K562 (cell line): Measurements from ENCODE around the gene IRGQ. TPM values are rescaled to one million over a fixed set of nuclear protein-coding genes. Genes with fewer than 3 reads are reported as not detected.
A peak's percentile ranks its signal among the peaks of the same experiment; 100 is the strongest.

Experiments used
- ATAC-seq: fragments of 200-7000 bp; cut with Tn5 transposase; 3 replicates; pipeline ENCODE4 v1.9.1; 2020; ENCODE audit warnings: moderate library complexity
- Bru-seq: library from RNA; stranded (reverse); fragments of 400-500 nt; gene quantifications from one replicate; lab custom pipeline; 2021; lab: Mats Ljungman, UMichigan
- BruChase-seq, 2 experiments: library from RNA; stranded (reverse); fragments of 400-500 nt; gene quantifications; one replicate each; lab custom pipeline; 2021; lab: Mats Ljungman, UMichigan
- BruUV-seq: library from RNA; stranded (reverse); fragments of 400-500 nt; replicated peaks from 2 replicates; lab custom pipeline; 2021; lab: Mats Ljungman, UMichigan
- CTCF ChIA-PET: fragments of 300-600 bp; formaldehyde crosslinking; extraction: SDS; loops from one replicate; lab custom pipeline; 2021; ENCODE audit warnings: low intra/inter-chr PET ratio; lab: Yijun Ruan, JAX
- POLR2A ChIA-PET: fragments of 300-600, 350-650 bp; sonication (Branson Sonifier 250); formaldehyde crosslinking; extraction: SDS; loops from one replicate; lab custom pipeline; 2021; ENCODE audit warnings: antibody characterized with exemption, inconsistent platforms; lab: Yijun Ruan, JAX
- DNase-seq, 4 experiments: peaks; one replicate each; pipeline versions ENCODE4 v3.0.0 to v3.0.0-alpha.2; 2011 to 2018; ENCODE audit warnings: low spot score in 3 of 4, mixed read lengths in 3 of 4; ENCODE audit errors: extremely low read depth in 1 of 4
- FAIRE-seq: peaks from 2 replicates; lab custom pipeline; 2011; peaks lifted over from hg19 to GRCh38; lab: Jason Lieb, UNC
- H2AFZ ChIP-seq: 2 replicates; pipeline ENCODE4 v1.6.0; 2011; ENCODE audit warnings: low read depth, low read length, control low read depth, inconsistent platforms
- H3K27ac ChIP-seq: fragments of 200-600 bp; 3 replicates; pipeline ENCODE4 v1.8.0; 2011; ENCODE audit warnings: low read depth, mild to moderate bottlenecking, control low read depth, inconsistent platforms, low read length, moderate library complexity, mixed read lengths; ENCODE audit errors: extremely low read depth
- H3K27me3 ChIP-seq, 2 experiments: fragments of 300-600 bp in 1 of 2; 2 replicates in 1 of 2; 3 replicates in 1 of 2; pipeline versions ENCODE4 v1.6.0 to v1.8.0; 2011; ENCODE audit warnings: inconsistent platforms in 2 of 2, low read length in 2 of 2, mild to moderate bottlenecking in 1 of 2, mixed read lengths in 1 of 2, moderate library complexity in 1 of 2; ENCODE audit not compliant: control insufficient read depth in 2 of 2, insufficient read depth in 2 of 2
- H3K36me3 ChIP-seq: fragments of 300-600 bp; 3 replicates; pipeline ENCODE4 v1.8.0; 2011; ENCODE audit warnings: mild to moderate bottlenecking, low read length, inconsistent platforms; ENCODE audit not compliant: control insufficient read depth, insufficient read depth
- H3K4me1 ChIP-seq, 2 experiments: fragments of 200-600 bp in 1 of 2; replicated peaks in 1 of 2; 2 replicates in 1 of 2; 3 replicates in 1 of 2; pipeline versions ENCODE4 v1.5.1 to v1.8.0; 2011; ENCODE audit warnings: inconsistent platforms in 2 of 2, low read length in 2 of 2, mild to moderate bottlenecking in 1 of 2, mixed read lengths in 1 of 2, moderate library complexity in 1 of 2; ENCODE audit not compliant: control insufficient read depth in 2 of 2, insufficient read depth in 2 of 2
- H3K4me2 ChIP-seq: 2 replicates; pipeline ENCODE4 v1.6.1; 2011; ENCODE audit warnings: low read length, control low read depth, inconsistent platforms, mixed read lengths; ENCODE audit not compliant: insufficient read depth
- H3K4me3 ChIP-seq: fragments of 200-600 bp; sonication (generic), shearing (Covaris generic); 2 replicates; pipeline ENCODE4 v1.5.1; 2016; ENCODE audit warnings: control low read depth, inconsistent platforms
- H3K79me2 ChIP-seq: fragments of 200-600 bp; 3 replicates; pipeline ENCODE4 v1.8.0; 2011; ENCODE audit warnings: low read length, inconsistent platforms; ENCODE audit not compliant: control insufficient read depth, insufficient read depth
- H3K9ac ChIP-seq, 2 experiments: 2 replicates each; pipeline versions ENCODE4 v1.6.0 to v1.6.1; 2011; ENCODE audit warnings: low read depth in 2 of 2, low read length in 2 of 2, control low read depth in 1 of 2, inconsistent platforms in 1 of 2, mild to moderate bottlenecking in 1 of 2, mixed read lengths in 1 of 2; ENCODE audit not compliant: insufficient read depth in 1 of 2
- H3K9me1 ChIP-seq: one replicate; pipeline ENCODE4 v1.6.0; 2011; ENCODE audit warnings: inconsistent platforms, mild to moderate bottlenecking, low read length, moderate library complexity; ENCODE audit not compliant: control insufficient read depth, insufficient read depth
- H3K9me3 ChIP-seq: replicated peaks from 2 replicates; pipeline ENCODE4 v1.5.1; 2011; ENCODE audit warnings: low read depth, low read length, inconsistent platforms; ENCODE audit not compliant: control insufficient read depth, insufficient read depth
- H4K20me1 ChIP-seq: replicated peaks from 2 replicates; pipeline ENCODE4 v1.6.1; 2011; ENCODE audit warnings: low read length, inconsistent platforms, mixed read lengths; ENCODE audit not compliant: control insufficient read depth, insufficient read depth
- ELF1 ChIP-seq: fragments of 200-800 bp; sonication (Bioruptor generic); IDR thresholded peaks from 2 replicates; pipeline ENCODE4 v1.6.1; 2016; ENCODE audit warnings: missing genetic modification characterization, missing compliant biosample characterization
- ELF4 ChIP-seq: fragments of 450-650 bp; formaldehyde crosslinking; IDR thresholded peaks from 2 replicates; pipeline ENCODE4 v1.4.0; 2022; ENCODE audit warnings: missing genetic modification characterization
- KDM5B ChIP-seq: fragments of 200-600 bp; sonication (generic); IDR thresholded peaks from 2 replicates; pipeline ENCODE4 v1.6.1; 2012; ENCODE audit warnings: low read depth, mild to moderate bottlenecking, moderate library complexity, low read length, control low read depth, inconsistent platforms; ENCODE audit not compliant: insufficient replicate concordance
- MEIS2 ChIP-seq: fragments of 450-650 bp; IDR thresholded peaks from 2 replicates; pipeline ENCODE4 v1.6.1; 2014; ENCODE audit warnings: mild to moderate bottlenecking; ENCODE audit not compliant: partially characterized antibody
- NONO ChIP-seq, 2 experiments: fragments of 200-400 bp in 1 of 2; fragments of 450-650 bp in 1 of 2; formaldehyde crosslinking in 1 of 2; IDR thresholded peaks; 2 replicates each; pipeline ENCODE4 v1.6.1; 2017; ENCODE audit warnings: low read depth in 2 of 2, mild to moderate bottlenecking in 2 of 2, moderate library complexity in 2 of 2, low read length in 1 of 2
- RFX7 ChIP-seq: fragments of 250-450 bp; sonication (Bioruptor Pico); IDR thresholded peaks from 2 replicates; pipeline ENCODE4 v1.5.1; 2021; ENCODE audit warnings: mild to moderate bottlenecking
- SMAD4 ChIP-seq: fragments of 250-450 bp; sonication (Bioruptor Pico); conservative IDR thresholded peaks from 2 replicates; pipeline ENCODE4 v1.8.0; 2021; ENCODE audit warnings: inconsistent platforms, mild to moderate bottlenecking, moderate library complexity
- TBL1XR1 ChIP-seq, 2 experiments: IDR thresholded peaks; 2 replicates each; pipeline ENCODE4 v1.6.1; 2012; ENCODE audit warnings: improper control_type of control experiment in 2 of 2, low read length in 2 of 2, mild to moderate bottlenecking in 1 of 2
- YBX1 ChIP-seq: fragments of 450-650 bp; IDR thresholded peaks from 2 replicates; pipeline ENCODE4 v1.7.1; 2016; ENCODE audit warnings: mild to moderate bottlenecking
- ZBTB9 ChIP-seq: fragments of 450-650 bp; formaldehyde crosslinking; IDR thresholded peaks from 2 replicates; pipeline ENCODE4 v1.4.0; 2020; ENCODE audit warnings: mild to moderate bottlenecking, moderate library complexity
- ZNF639 ChIP-seq, 2 experiments: fragments of 200-800 bp in 1 of 2; sonication (Bioruptor generic) in 1 of 2; sonication (generic) in 1 of 2; formaldehyde crosslinking in 1 of 2; IDR thresholded peaks in 1 of 2; conservative IDR thresholded peaks in 1 of 2; 2 replicates each; pipeline versions ENCODE4 v1.5.0 to v1.6.1; 2016 to 2020; ENCODE audit warnings: missing compliant biosample characterization in 1 of 2, missing genetic modification characterization in 1 of 2, missing genetic modification reagents in 1 of 2
- WGBS: fragments of 100-300 bp; shearing (Covaris generic); methylation state at CpG from one replicate; pipeline ENCODE4 v1.1.6; 2016; ENCODE audit warnings: low coverage, mixed read lengths; ENCODE audit not compliant: insufficient coverage; ENCODE audit errors: missing lambda C conversion rate; 5-methylcytosine and 5-hydroxymethylcytosine counted together
- in situ Hi-C: fragments of 300-500 bp; cut with MboI; formaldehyde crosslinking; loops from 4 replicates; pipeline ENCODE4 v1.15.0; 2018; ENCODE audit warnings: inconsistent platforms, mixed read lengths
- intact Hi-C: fragments of 100-400 bp; cut with micrococcal nuclease; formaldehyde crosslinking; loops from 2 replicates; pipeline ENCODE4 v1.14.2; 2022
- long read RNA-seq, 3 experiments: library from polyadenylated mRNA in 2 of 3; library from RNA in 1 of 3; unstranded in 2 of 3; stranded (forward) in 1 of 3; transcript quantifications; one replicate each; pipeline ENCODE4 v2.0.0, GENCODE V29; 2019 to 2022
- polyA minus RNA-seq, 3 experiments: library from RNA; depleted of rRNA, polyadenylated mRNA; stranded (reverse); fragments of >200 nt; gene quantifications; 2 replicates each; pipeline ENCODE4 v1.2.3, GENCODE V29; 2011
- polyA plus RNA-seq, 8 experiments: library from polyadenylated mRNA; depleted of rRNA in 4 of 8; stranded (reverse) in 5 of 8; unstranded in 3 of 8; fragments of >200 nt; fragmentation: Nextera tagmentation in 2 of 8; fragmentation: Illumina TruSeq in 1 of 8; extraction: Ambion mirVana in 2 of 8; extraction: Trizol in 1 of 8; gene quantifications; 2 replicates each; pipeline versions ENCODE4 v1.2.1 to v1.2.3, GENCODE V29; 2011 to 2014; ENCODE audit warnings: inconsistent platforms in 1 of 8, missing spikeins in 1 of 8
- total RNA-seq, 7 experiments: library from RNA; depleted of rRNA in 6 of 7; stranded (reverse); fragments of >200 nt in 6 of 7; fragmentation: Illumina TruSeq in 2 of 7; extraction: Trizol in 2 of 7; gene quantifications; 2 replicates each; pipeline versions ENCODE4 v1.2.1 to v1.2.3, GENCODE V29; 2011 to 2021; ENCODE audit warnings: low replicate concordance in 1 of 7

Gene IRGQ
- total RNA-seq (2011; cell fraction: chromatin; rRNA removed; ENCODE audit: low replicate concordance) = 18.5 and 25.1 TPM in 2 replicates
- total RNA-seq (2011; cell fraction: nucleolus; rRNA removed) = 14.3 and 16.3 TPM in 2 replicates
- total RNA-seq (2011; cell fraction: nucleoplasm; rRNA removed) = 23.6 and 35.4 TPM in 2 replicates
- total RNA-seq (2014; rRNA removed) (5.3 and 7.3 TPM in 2 replicates), total RNA-seq (2014; rRNA removed; fragmentation: Illumina TruSeq; extraction: Trizol) (8.8 and 9.6 TPM in 2 replicates), total RNA-seq (2015; rRNA removed; fragmentation: Illumina TruSeq; extraction: Trizol) (7.8 and 7.9 TPM in 2 replicates), total RNA-seq (2021) (16.8 and 19.2 TPM in 2 replicates), polyA plus RNA-seq (2011; rRNA removed) (8.3 and 11.2 TPM in 2 replicates), polyA plus RNA-seq (2014; fragmentation: Illumina TruSeq; extraction: Trizol) (3.4 and 5.1 TPM in 2 replicates), polyA plus RNA-seq (2014; fragmentation: Nextera tagmentation; extraction: Ambion mirVana) (10 to 100 TPM in 1 of 2 experiments, 1 to 10 TPM in 1; 3.5 to 11.2 TPM), polyA plus RNA-seq (2014; rRNA removed) (6.2 and 6.6 TPM in 2 replicates), polyA minus RNA-seq (2011; rRNA and poly(A)+ RNA removed) (13.0 and 15.6 TPM in 2 replicates), Bru-seq, nascent RNA (percentile 71 among the genes with signal in this experiment), BruChase-seq, experiment 1, labeled RNA remaining after a 2-hour chase (percentile 80 among the genes with signal in this experiment), BruChase-seq, experiment 2, labeled RNA remaining after a 6-hour chase (percentile 86 among the genes with signal in this experiment)
- 6.4 and 14.2 TPM in 2 replicates for polyA plus RNA-seq (2011; cell fraction: cytosol; rRNA removed)
- polyA plus RNA-seq (2011; cell fraction: nucleus; rRNA removed) = 7.0 and 10.7 TPM in 2 replicates
- polyA plus RNA-seq (2012) = 2.1 and 2.5 TPM in 2 replicates
- 8.6 and 11.0 TPM in 2 replicates for polyA minus RNA-seq (2011; cell fraction: cytosol; rRNA and poly(A)+ RNA removed)
- polyA minus RNA-seq (2011; cell fraction: nucleus; rRNA and poly(A)+ RNA removed) = 2.2 and 3.3 TPM in 2 replicates
- long read RNA-seq, experiment 1, full-length matches to known transcripts = 23 of 24 reads
- long read RNA-seq, experiment 1, partial matches to known transcripts = 0 of 24 reads
- long read RNA-seq, experiment 1, other reads (novel, unspliced or antisense) = 1 of 24 reads
- long read RNA-seq, experiment 2, partial matches to known transcripts = 0 of 2 reads
- long read RNA-seq, experiment 2, other reads (novel, unspliced or antisense) = 0 of 2 reads
- long read RNA-seq, experiment 3, partial matches to known transcripts = 0 of 2 reads
- long read RNA-seq, experiment 3, other reads (novel, unspliced or antisense) = 1 of 2 reads

- peak within 1 kb of the TSS; percentile 99 for H3K27ac ChIP-seq
- ATAC-seq (peak; percentile 89), FAIRE-seq (peak; percentile 100), DNase-seq (peak; percentile 98 to 100 (median 99))
- peak within 1 kb of the TSS; percentile 97 to 98 for H3K9ac ChIP-seq
- CTCF ChIA-PET = interaction anchor here (1.6 kb wide), 1 partner anchor 55 kb away, joined by 6 read pairs; no protein-coding TSS in a partner anchor
- in situ Hi-C loops = no loop called here
- peak within 1 kb of the TSS; percentile 97 for H3K4me2 ChIP-seq
- H3K9me3 ChIP-seq = no peaks in the 10 kb centered on the region
- intact Hi-C loops = loop anchor here (1.0 to 2.0 kb wide), 2 partner anchors 21 to 57 kb away; partner anchors contain the start of genes PINLYP and XRCC1
- H4K20me1 ChIP-seq = no peaks in the 10 kb centered on the region
- no peaks in the 10 kb centered on the region for H3K9me1 ChIP-seq
- H3K4me3 ChIP-seq = peak within 1 kb of the TSS; percentile 76
- H2AFZ ChIP-seq = peak within 1 kb of the TSS; percentile 98
- H3K79me2 ChIP-seq = peaks cover 41% of the 10 kb centered on the region
- no TSS peak for BruUV-seq
- POLR2A ChIA-PET = interaction anchor here (0.5 to 5.6 kb wide), 13 partner anchors 13 to 1819 kb away, joined by 3 to 60 read pairs (median 3); partner anchors contain the start of genes PINLYP, SRRM5 and XRCC1
- H3K4me1 ChIP-seq = peaks cover 15 to 47% of the 10 kb centered on the region in 2 experiments; a peak in 4 of 5 replicates
- no peaks in the 10 kb centered on the region for H3K27me3 ChIP-seq
- under 1% methylated on average over 54 of the region's 60 CpGs for WGBS
- peaks cover 49% of the 10 kb centered on the region; the same call in 2 of the 3 replicates for H3K36me3 ChIP-seq
- peak; percentile 58 for TF ChIP-seq KDM5B
- no peak for TF ChIP-seq RFX7 (CRISPR knock-in tag)
- TF ChIP-seq ZBTB9 = peak; percentile 66; the same call in 1 of the 2 replicates
- TF ChIP-seq TBL1XR1 (IDR thresholded peaks at IDR 0.05; ENCODE audit: low read length in 2 of 2) = peak in 1 of 2 experiments; percentile 59; a peak in 2 of 4 replicates
- peak in 1 of 2 experiments; percentile 82; a peak in 1 of 4 replicates for TF ChIP-seq NONO (IDR thresholded peaks at IDR 0.05; ENCODE audit: low read depth in 2 of 2, low read length in 1 of 2)
- TF ChIP-seq ZNF639 (CRISPR knock-in tag; conservative IDR thresholded peaks at IDR 0.05 in 1 of 2, IDR thresholded peaks at IDR 0.05 in 1 of 2) = peak in 1 of 2 experiments; percentile 98; a peak in 2 of 4 replicates
- no peak for TF ChIP-seq YBX1
- no peak; the same call in 1 of the 2 replicates for TF ChIP-seq ELF1 (tag)
- peak; percentile 75; the same call in 1 of the 2 replicates for TF ChIP-seq ELF4
- TF ChIP-seq SMAD4 (CRISPR knock-in tag) = peak; percentile 24; the same call in 1 of the 2 replicates
- TF ChIP-seq MEIS2 = peak; percentile 99
Observed at GRCh38 chr19:43595999-43596841, at the start of gene IRGQ, which contains the start of gene ZNF576. IRGQ (minus strand) TSS chr19:43596134; CDS start chr19:43595338, 796 bp downstream. ZNF576 (plus strand) TSS chr19:43596595; CDS start chr19:43597109, 514 bp downstream.
